GM12878 (cell line): ENCODE data around the gene FAF1. TPM values are rescaled to one million over a fixed set of nuclear protein-coding genes. Genes with fewer than 3 reads are reported as not detected.

Experiments used
- ATAC-seq: fragments of 200-7000 bp; cut with Tn5 transposase; 3 replicates; pipeline ENCODE4 v1.9.1; 2020; ENCODE audit warnings: mild to moderate bottlenecking, moderate library complexity
- BruUV-seq: library from RNA; stranded (reverse); fragments of 400-500 nt; replicated peaks from 2 replicates; lab custom pipeline; 2021; lab: Mats Ljungman, UMichigan
- CTCF ChIA-PET: fragments of 300-600 bp; sonication (Branson Sonifier 250); formaldehyde crosslinking; extraction: SDS; loops from one replicate; lab custom pipeline; 2021; ENCODE audit warnings: inconsistent platforms; lab: Yijun Ruan, JAX
- POLR2A ChIA-PET: fragments of 350-600 bp; formaldehyde crosslinking; extraction: SDS; loops from one replicate; lab custom pipeline; 2021; ENCODE audit warnings: inconsistent platforms; lab: Charles Lee
- RAD21 ChIA-PET: fragments of 300-600 bp; sonication (Branson Sonifier 250); formaldehyde crosslinking; loops from one replicate; lab custom pipeline; 2023; ENCODE audit warnings: antibody characterized with exemption; ENCODE audit not compliant: unreplicated experiment; lab: Charles Lee
- SMC1A ChIA-PET: fragments of 300-600 bp; sonication (Branson Sonifier 250); formaldehyde crosslinking; loops from one replicate; lab custom pipeline; 2023; ENCODE audit not compliant: unreplicated experiment, uncharacterized antibody; lab: Charles Lee
- DNase-seq: peaks from one replicate; pipeline ENCODE4 v3.0.0-alpha.2; 2011; ENCODE audit warnings: low read depth, low spot score
- FAIRE-seq: peaks from 3 replicates; lab custom pipeline; 2011; peaks lifted over from hg19 to GRCh38; lab: Jason Lieb, UNC
- H2AFZ ChIP-seq: 2 replicates; pipeline ENCODE4 v1.6.0; 2011; ENCODE audit warnings: low read depth, low read length, control low read depth; ENCODE audit not compliant: control insufficient read depth
- H3K27ac ChIP-seq: 2 replicates; pipeline ENCODE4 v1.5.1; 2011; ENCODE audit warnings: control low read depth; ENCODE audit not compliant: control insufficient read depth, insufficient read depth
- H3K27me3 ChIP-seq, 2 experiments: replicated peaks in 1 of 2; 2 replicates each; pipeline versions ENCODE4 v1.6.0 to v1.6.1; 2011; ENCODE audit warnings: low read length in 1 of 2; ENCODE audit not compliant: control insufficient read depth in 2 of 2, insufficient read depth in 2 of 2
- H3K36me3 ChIP-seq, 2 experiments: 2 replicates each; pipeline ENCODE4 v1.5.1; 2011; ENCODE audit warnings: low read length in 1 of 2; ENCODE audit not compliant: control insufficient read depth in 2 of 2, insufficient read depth in 2 of 2
- H3K4me1 ChIP-seq: 2 replicates; pipeline ENCODE4 v1.6.1; 2011; ENCODE audit warnings: mild to moderate bottlenecking, low read length, moderate library complexity, mixed read lengths; ENCODE audit not compliant: control insufficient read depth, insufficient read depth
- H3K4me2 ChIP-seq: 2 replicates; pipeline ENCODE4 v1.6.0; 2011; ENCODE audit warnings: control low read depth; ENCODE audit not compliant: control insufficient read depth, insufficient read depth
- H3K4me3 ChIP-seq: fragments of 200-600 bp; sonication (generic); 2 replicates; pipeline ENCODE4 v1.5.1; 2016
- H3K79me2 ChIP-seq: 2 replicates; pipeline ENCODE4 v1.6.0; 2011; ENCODE audit warnings: low read length; ENCODE audit not compliant: control insufficient read depth, insufficient read depth
- H3K9ac ChIP-seq: 2 replicates; pipeline ENCODE4 v1.8.0; 2011; ENCODE audit warnings: low read length, control low read depth, mixed read lengths; ENCODE audit not compliant: control insufficient read depth, insufficient read depth
- H3K9me3 ChIP-seq: replicated peaks from 3 replicates; pipeline ENCODE4 v1.5.1; 2011; ENCODE audit warnings: mild to moderate bottlenecking, low read length; ENCODE audit not compliant: control insufficient read depth, insufficient read depth
- H4K20me1 ChIP-seq: 2 replicates; pipeline ENCODE4 v1.6.0; 2011; ENCODE audit not compliant: control insufficient read depth, insufficient read depth
- ATF2 ChIP-seq: IDR thresholded peaks from 2 replicates; pipeline ENCODE4 v1.6.1; 2012; ENCODE audit warnings: low read length, inconsistent platforms
- IKZF1 ChIP-seq: fragments of 450-650 bp; conservative IDR thresholded peaks from 2 replicates; pipeline ENCODE4 v1.6.1; 2017; ENCODE audit warnings: antibody characterized with exemption, mild to moderate bottlenecking
- IKZF2 ChIP-seq, 2 experiments: fragments of 450-650 bp; IDR thresholded peaks; 2 replicates each; pipeline ENCODE4 v1.6.1; 2017; ENCODE audit warnings: mild to moderate bottlenecking in 2 of 2, moderate library complexity in 2 of 2
- JUNB ChIP-seq: IDR thresholded peaks from 2 replicates; pipeline ENCODE4 v1.6.1; 2016; ENCODE audit warnings: antibody characterized with exemption, mild to moderate bottlenecking
- JUND ChIP-seq: IDR thresholded peaks from 2 replicates; pipeline ENCODE4 v1.6.1; 2012; ENCODE audit warnings: low read depth, mild to moderate bottlenecking, low read length, improper control_type of control experiment, moderate library complexity
- MEF2B ChIP-seq: fragments of 450-650 bp; IDR thresholded peaks from 2 replicates; pipeline ENCODE4 v1.6.1; 2018; ENCODE audit warnings: mild to moderate bottlenecking, moderate library complexity; ENCODE audit not compliant: partially characterized antibody, poor library complexity, severe bottlenecking
- POLR2AphosphoS5 ChIP-seq: IDR thresholded peaks from 2 replicates; pipeline ENCODE4 v1.6.1; 2011; ENCODE audit warnings: mild to moderate bottlenecking, low read length, inconsistent platforms
- SPI1 ChIP-seq: IDR thresholded peaks from 2 replicates; pipeline ENCODE4 v1.6.1; 2011; ENCODE audit warnings: low read depth, mild to moderate bottlenecking, low read length, moderate library complexity, borderline replicate concordance; ENCODE audit not compliant: insufficient read depth
- TAF1 ChIP-seq: IDR thresholded peaks from 2 replicates; pipeline ENCODE4 v1.6.1; 2011; ENCODE audit warnings: mild to moderate bottlenecking, low read depth, low read length, borderline replicate concordance
- TARDBP ChIP-seq: IDR thresholded peaks from 2 replicates; pipeline ENCODE4 v1.6.1; 2016; ENCODE audit warnings: borderline replicate concordance
- TCF7 ChIP-seq: IDR thresholded peaks from 2 replicates; pipeline ENCODE4 v1.6.1; 2014; ENCODE audit warnings: antibody characterized with exemption, borderline replicate concordance
- YY1 ChIP-seq: IDR thresholded peaks from 2 replicates; pipeline ENCODE4 v1.6.1; 2011; ENCODE audit warnings: low read depth, mild to moderate bottlenecking, low read length
- WGBS: methylation state at CpG from one replicate; pipeline ENCODE4 v1.1.6; 2016; ENCODE audit warnings: low lambda C conversion rate; ENCODE audit not compliant: insufficient replicate concordance, insufficient coverage; ENCODE audit errors: missing lambda C conversion rate; 5-methylcytosine and 5-hydroxymethylcytosine counted together
- in situ Hi-C: fragments of 300-500 bp; cut with MboI; formaldehyde crosslinking; loops from 9 replicates; pipeline ENCODE4 v1.14.3; 2018; ENCODE audit warnings: mixed read lengths
- intact Hi-C: fragments of 100-400 bp; cut with micrococcal nuclease; formaldehyde crosslinking; loops from one replicate; pipeline ENCODE4 v1.14.2; 2022; ENCODE audit not compliant: unreplicated experiment
- polyA plus RNA-seq, 11 experiments: library from polyadenylated mRNA; depleted of rRNA in 4 of 11; unstranded in 6 of 11; stranded (reverse) in 5 of 11; fragments of >200 nt; fragmentation: Nextera tagmentation in 4 of 11; fragmentation: Illumina TruSeq in 1 of 11; extraction: Ambion mirVana in 4 of 11; extraction: Trizol in 1 of 11; gene quantifications; 1 replicate in 1 of 11; 2 replicates in 10 of 11; pipeline versions ENCODE4 v1.2.1 to v1.2.3, GENCODE V29; 2011 to 2016; ENCODE audit warnings: inconsistent platforms in 2 of 11, missing spikeins in 2 of 11, low read depth in 1 of 11
- total RNA-seq, 4 experiments: library from RNA; depleted of rRNA in 3 of 4; stranded (reverse); fragments of >200 nt in 3 of 4; fragmentation: Illumina TruSeq in 1 of 4; extraction: Trizol in 1 of 4; gene quantifications; 2 replicates each; pipeline versions ENCODE4 v1.2.1 to v1.2.3, GENCODE V29; 2013 to 2021
- TF ChIP-seq, protein P1 (sequence below): IDR thresholded peaks from 2 replicates; pipeline ENCODE4 v1.6.1; 2012; ENCODE audit warnings: improper control_type of control experiment, low read depth, low read length; ENCODE audit not compliant: insufficient replicate concordance
- TF ChIP-seq, protein P2 (sequence below): fragments of 450-650 bp; IDR thresholded peaks from 2 replicates; pipeline ENCODE4 v1.6.1; 2017; ENCODE audit warnings: low read depth, mild to moderate bottlenecking, moderate library complexity

Gene FAF1
- total and polyA plus RNA-seq, 10 of the 15 experiments (the other 5 are each of a cell fraction or from before 2014, with no cell fraction given) = 8.6 to 54.5 (median 23.7) TPM

GRCh38 chr1:50976890-50977574 is 17.0 kb upstream of the FAF1 start:
- TF ChIP-seq TARDBP = no peak
- TF ChIP-seq JUND = no peak
- TF ChIP-seq, protein P1, sequence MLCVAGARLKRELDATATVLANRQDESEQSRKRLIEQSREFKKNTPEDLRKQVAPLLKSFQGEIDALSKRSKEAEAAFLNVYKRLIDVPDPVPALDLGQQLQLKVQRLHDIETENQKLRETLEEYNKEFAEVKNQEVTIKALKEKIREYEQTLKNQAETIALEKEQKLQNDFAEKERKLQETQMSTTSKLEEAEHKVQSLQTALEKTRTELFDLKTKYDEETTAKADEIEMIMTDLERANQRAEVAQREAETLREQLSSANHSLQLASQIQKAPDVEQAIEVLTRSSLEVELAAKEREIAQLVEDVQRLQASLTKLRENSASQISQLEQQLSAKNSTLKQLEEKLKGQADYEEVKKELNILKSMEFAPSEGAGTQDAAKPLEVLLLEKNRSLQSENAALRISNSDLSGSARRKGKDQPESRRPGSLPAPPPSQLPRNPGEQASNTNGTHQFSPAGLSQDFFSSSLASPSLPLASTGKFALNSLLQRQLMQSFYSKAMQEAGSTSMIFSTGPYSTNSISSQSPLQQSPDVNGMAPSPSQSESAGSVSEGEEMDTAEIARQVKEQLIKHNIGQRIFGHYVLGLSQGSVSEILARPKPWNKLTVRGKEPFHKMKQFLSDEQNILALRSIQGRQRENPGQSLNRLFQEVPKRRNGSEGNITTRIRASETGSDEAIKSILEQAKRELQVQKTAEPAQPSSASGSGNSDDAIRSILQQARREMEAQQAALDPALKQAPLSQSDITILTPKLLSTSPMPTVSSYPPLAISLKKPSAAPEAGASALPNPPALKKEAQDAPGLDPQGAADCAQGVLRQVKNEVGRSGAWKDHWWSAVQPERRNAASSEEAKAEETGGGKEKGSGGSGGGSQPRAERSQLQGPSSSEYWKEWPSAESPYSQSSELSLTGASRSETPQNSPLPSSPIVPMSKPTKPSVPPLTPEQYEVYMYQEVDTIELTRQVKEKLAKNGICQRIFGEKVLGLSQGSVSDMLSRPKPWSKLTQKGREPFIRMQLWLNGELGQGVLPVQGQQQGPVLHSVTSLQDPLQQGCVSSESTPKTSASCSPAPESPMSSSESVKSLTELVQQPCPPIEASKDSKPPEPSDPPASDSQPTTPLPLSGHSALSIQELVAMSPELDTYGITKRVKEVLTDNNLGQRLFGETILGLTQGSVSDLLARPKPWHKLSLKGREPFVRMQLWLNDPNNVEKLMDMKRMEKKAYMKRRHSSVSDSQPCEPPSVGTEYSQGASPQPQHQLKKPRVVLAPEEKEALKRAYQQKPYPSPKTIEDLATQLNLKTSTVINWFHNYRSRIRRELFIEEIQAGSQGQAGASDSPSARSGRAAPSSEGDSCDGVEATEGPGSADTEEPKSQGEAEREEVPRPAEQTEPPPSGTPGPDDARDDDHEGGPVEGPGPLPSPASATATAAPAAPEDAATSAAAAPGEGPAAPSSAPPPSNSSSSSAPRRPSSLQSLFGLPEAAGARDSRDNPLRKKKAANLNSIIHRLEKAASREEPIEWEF = peak; percentile 49
- peak; percentile 68 for TF ChIP-seq MEF2B
- peak; percentile 48; the same call in 1 of the 2 replicates for TF ChIP-seq POLR2AphosphoS5
- peak; percentile 42; the same call in 1 of the 2 replicates for TF ChIP-seq TAF1
- 0 out of 2 replicates have a peak, but pooled peaks have one; percentile 18 for TF ChIP-seq IKZF1
- 0 out of 2 replicates have a peak, but pooled peaks have one; percentile 22 for TF ChIP-seq TCF7
- TF ChIP-seq IKZF2 (IDR thresholded peaks at IDR 0.05) = peak in 1 of 2 experiments; percentile 12; a peak in 1 of 4 replicates
- TF ChIP-seq ATF2 = peak; percentile 13; the same call in 1 of the 2 replicates
- peak; percentile 74; the same call in 1 of the 2 replicates for TF ChIP-seq YY1
- TF ChIP-seq SPI1 = 0 out of 2 replicates have a peak, but pooled peaks have one; percentile 31
- TF ChIP-seq JUNB = no peak
- TF ChIP-seq, protein P2, sequence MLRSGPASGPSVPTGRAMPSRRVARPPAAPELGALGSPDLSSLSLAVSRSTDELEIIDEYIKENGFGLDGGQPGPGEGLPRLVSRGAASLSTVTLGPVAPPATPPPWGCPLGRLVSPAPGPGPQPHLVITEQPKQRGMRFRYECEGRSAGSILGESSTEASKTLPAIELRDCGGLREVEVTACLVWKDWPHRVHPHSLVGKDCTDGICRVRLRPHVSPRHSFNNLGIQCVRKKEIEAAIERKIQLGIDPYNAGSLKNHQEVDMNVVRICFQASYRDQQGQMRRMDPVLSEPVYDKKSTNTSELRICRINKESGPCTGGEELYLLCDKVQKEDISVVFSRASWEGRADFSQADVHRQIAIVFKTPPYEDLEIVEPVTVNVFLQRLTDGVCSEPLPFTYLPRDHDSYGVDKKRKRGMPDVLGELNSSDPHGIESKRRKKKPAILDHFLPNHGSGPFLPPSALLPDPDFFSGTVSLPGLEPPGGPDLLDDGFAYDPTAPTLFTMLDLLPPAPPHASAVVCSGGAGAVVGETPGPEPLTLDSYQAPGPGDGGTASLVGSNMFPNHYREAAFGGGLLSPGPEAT = 0 out of 2 replicates have a peak, but pooled peaks have one; percentile 27
- peak overlapping the region; percentile 76 for H2AFZ ChIP-seq
- H3K36me3 ChIP-seq = peaks cover 0 to 7% of the 10 kb centered on the region in 2 experiments; a peak in 1 of 4 replicates
- in situ Hi-C loops = no loop called here
- DNase-seq (no peak), FAIRE-seq (peak; percentile 18), ATAC-seq (peak; percentile 85)
- peaks cover 73% of the 10 kb centered on the region for H3K79me2 ChIP-seq
- ChIA-PET SMC1A (interaction anchor here (0.8 to 2.3 kb wide), 3 partner anchors 8 to 104 kb away, joined by 3 to 7 read pairs (median 5); no protein-coding TSS in a partner anchor), RAD21 (no interaction called here), CTCF (interaction anchor here (1.0 kb wide), 3 partner anchors 104 to 212 kb away, joined by 3 read pairs; no protein-coding TSS in a partner anchor), POLR2A (no interaction called here)
- WGBS = 1% methylated on average over 26 of the region's 26 CpGs
- peaks cover 0 to 4% of the 10 kb centered on the region in 2 experiments; a peak in 2 of 4 replicates for H3K27me3 ChIP-seq
- intact Hi-C loops = loop anchor here (1.0 kb wide), 1 partner anchor 8 kb away; no protein-coding TSS in a partner anchor
- no peaks in the 10 kb centered on the region for H4K20me1 ChIP-seq
- H3K4me2 ChIP-seq = peak overlapping the region; percentile 86
- H3K4me3 ChIP-seq = peak overlapping the region; percentile 97
- BruUV-seq = no TSS peak
- H3K9ac ChIP-seq = peak overlapping the region; percentile 94
- no peaks in the 10 kb centered on the region for H3K4me1 ChIP-seq
- H3K27ac ChIP-seq = peak overlapping the region; percentile 96
- no peaks in the 10 kb centered on the region for H3K9me3 ChIP-seq
